DND-41 (cell line): ENCODE results near the gene TSHZ1.

ENCODE experiments used
- CTCF ChIP-seq: IDR thresholded peaks from 2 replicates; pipeline ENCODE4 v1.5.1; 2012; ENCODE audit warnings: borderline replicate concordance, low read length, moderate library complexity, mild to moderate bottlenecking; ENCODE audit not compliant: poor library complexity, severe bottlenecking; ENCODE audit errors: extremely low read depth
- EZH2 ChIP-seq: IDR thresholded peaks from 3 replicates; pipeline ENCODE4 v1.6.1; 2012; ENCODE audit warnings: borderline replicate concordance, low read depth, mild to moderate bottlenecking, moderate library complexity, low read length, inconsistent platforms; ENCODE audit not compliant: severe bottlenecking

- TF ChIP-seq CTCF = no peak
- no peak for TF ChIP-seq EZH2
Measured at GRCh38 chr18:75253784-75254183, 43.2 kb downstream of the TSHZ1 start.
